MCF 10A (cell line): ENCODE results near the gene SPRED2. TPM values are rescaled to one million over a fixed set of nuclear protein-coding genes. Genes with fewer than 3 reads are reported as not detected.
A peak's percentile ranks its signal among the peaks of the same experiment; 100 is the strongest.

ENCODE experiments used
- BruUV-seq: library from RNA; stranded (reverse); fragments of 400-500 nt; replicated peaks from 2 replicates; lab custom pipeline; 2021; lab: Mats Ljungman, UMichigan
- CTCF ChIA-PET: fragments of 300-600 bp; sonication (Branson Sonifier 250); formaldehyde crosslinking; extraction: SDS; loops from one replicate; lab custom pipeline; 2021; ENCODE audit warnings: antibody characterized with exemption, inconsistent platforms; lab: Yijun Ruan, JAX
- POLR2A ChIA-PET: fragments of 300-600, 350-650 bp; sonication (Branson Sonifier 250); formaldehyde crosslinking; extraction: SDS; loops from one replicate; lab custom pipeline; 2020; ENCODE audit warnings: antibody characterized with exemption, inconsistent platforms; lab: Yijun Ruan, JAX
- DNase-seq: peaks from one replicate; pipeline ENCODE4 v3.0.0-alpha.2; 2018; ENCODE audit not compliant: unreplicated experiment
- H3K27ac Mint-ChIP-seq: one replicate; pipeline ENCODE4 v1.8.0; 2022; ENCODE audit warnings: mild to moderate bottlenecking, low read depth, mixed read lengths; ENCODE audit not compliant: unreplicated experiment
- H3K27me3 Mint-ChIP-seq: one replicate; pipeline ENCODE4 v1.8.0; 2022; ENCODE audit warnings: mixed read lengths; ENCODE audit not compliant: insufficient read depth, unreplicated experiment
- H3K36me3 Mint-ChIP-seq: one replicate; pipeline ENCODE4 v1.8.0; 2022; ENCODE audit warnings: mild to moderate bottlenecking, moderate library complexity, mixed read lengths; ENCODE audit not compliant: insufficient read depth, unreplicated experiment
- H3K4me1 Mint-ChIP-seq: one replicate; pipeline ENCODE4 v1.8.0; 2022; ENCODE audit warnings: mixed read lengths; ENCODE audit not compliant: insufficient read depth, unreplicated experiment
- H3K4me3 Mint-ChIP-seq: one replicate; pipeline ENCODE4 v1.8.0; 2022; ENCODE audit warnings: mild to moderate bottlenecking, moderate library complexity, mixed read lengths; ENCODE audit not compliant: unreplicated experiment
- H3K9me3 Mint-ChIP-seq: one replicate; pipeline ENCODE4 v1.8.0; 2022; ENCODE audit warnings: mixed read lengths; ENCODE audit not compliant: unreplicated experiment
- intact Hi-C: fragments of 100-400 bp; cut with micrococcal nuclease; formaldehyde crosslinking; loops from 2 replicates; pipeline ENCODE4 v1.14.1; 2022
- total RNA-seq: library from RNA; stranded (reverse); gene quantifications from 2 replicates; pipeline ENCODE4 v1.2.3, GENCODE V29; 2022
- TF ChIP-seq, protein P1 (sequence below): fragments of 200-600 bp; IDR thresholded peaks from one replicate; pipeline ENCODE4 v1.8.0; 2022; ENCODE audit warnings: antibody characterized with exemption, mild to moderate bottlenecking; ENCODE audit not compliant: unreplicated experiment

The SPRED2 gene
- total RNA-seq, 1 experiment from 2014 or later = 38.6 TPM

DNA sequence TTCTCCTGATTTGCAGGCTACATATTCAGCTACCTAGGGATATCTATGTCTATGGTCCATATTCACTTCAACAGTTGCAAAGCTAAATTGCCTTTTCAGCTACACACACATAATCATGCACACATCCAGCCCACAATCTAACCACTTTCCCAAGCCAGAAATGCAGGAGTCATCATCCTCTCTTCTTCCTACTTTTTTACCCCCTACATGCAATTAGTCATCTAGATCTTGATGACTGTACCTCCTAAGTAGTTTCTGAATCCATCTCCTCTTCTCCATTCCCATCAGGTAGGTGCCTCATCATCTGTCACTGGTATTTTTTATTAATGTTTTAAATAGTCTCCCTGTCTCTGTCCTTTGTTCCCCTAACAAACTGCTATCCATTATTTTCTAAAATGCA is 23.7 kb upstream of the SPRED2 start:
- no peak overlapping the region for H3K27ac Mint-ChIP-seq
- CTCF ChIA-PET = no interaction called here
- H3K9me3 Mint-ChIP-seq = no peaks in the 10 kb centered on the region
- no peaks in the 10 kb centered on the region for H3K27me3 Mint-ChIP-seq
- peak; percentile 30 for DNase-seq
- BruUV-seq = no TSS peak
- TF ChIP-seq, protein P1, sequence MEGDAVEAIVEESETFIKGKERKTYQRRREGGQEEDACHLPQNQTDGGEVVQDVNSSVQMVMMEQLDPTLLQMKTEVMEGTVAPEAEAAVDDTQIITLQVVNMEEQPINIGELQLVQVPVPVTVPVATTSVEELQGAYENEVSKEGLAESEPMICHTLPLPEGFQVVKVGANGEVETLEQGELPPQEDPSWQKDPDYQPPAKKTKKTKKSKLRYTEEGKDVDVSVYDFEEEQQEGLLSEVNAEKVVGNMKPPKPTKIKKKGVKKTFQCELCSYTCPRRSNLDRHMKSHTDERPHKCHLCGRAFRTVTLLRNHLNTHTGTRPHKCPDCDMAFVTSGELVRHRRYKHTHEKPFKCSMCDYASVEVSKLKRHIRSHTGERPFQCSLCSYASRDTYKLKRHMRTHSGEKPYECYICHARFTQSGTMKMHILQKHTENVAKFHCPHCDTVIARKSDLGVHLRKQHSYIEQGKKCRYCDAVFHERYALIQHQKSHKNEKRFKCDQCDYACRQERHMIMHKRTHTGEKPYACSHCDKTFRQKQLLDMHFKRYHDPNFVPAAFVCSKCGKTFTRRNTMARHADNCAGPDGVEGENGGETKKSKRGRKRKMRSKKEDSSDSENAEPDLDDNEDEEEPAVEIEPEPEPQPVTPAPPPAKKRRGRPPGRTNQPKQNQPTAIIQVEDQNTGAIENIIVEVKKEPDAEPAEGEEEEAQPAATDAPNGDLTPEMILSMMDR = no peak
- no peak overlapping the region for H3K4me3 Mint-ChIP-seq
- intact Hi-C loops = no loop called here
- peaks cover 14% of the 10 kb centered on the region for H3K4me1 Mint-ChIP-seq
- POLR2A ChIA-PET = interaction anchor here (1.4 kb wide), 1 partner anchor 19 kb away, joined by 3 read pairs; no protein-coding TSS in a partner anchor
- H3K36me3 Mint-ChIP-seq = no peaks in the 10 kb centered on the region

DNA sequence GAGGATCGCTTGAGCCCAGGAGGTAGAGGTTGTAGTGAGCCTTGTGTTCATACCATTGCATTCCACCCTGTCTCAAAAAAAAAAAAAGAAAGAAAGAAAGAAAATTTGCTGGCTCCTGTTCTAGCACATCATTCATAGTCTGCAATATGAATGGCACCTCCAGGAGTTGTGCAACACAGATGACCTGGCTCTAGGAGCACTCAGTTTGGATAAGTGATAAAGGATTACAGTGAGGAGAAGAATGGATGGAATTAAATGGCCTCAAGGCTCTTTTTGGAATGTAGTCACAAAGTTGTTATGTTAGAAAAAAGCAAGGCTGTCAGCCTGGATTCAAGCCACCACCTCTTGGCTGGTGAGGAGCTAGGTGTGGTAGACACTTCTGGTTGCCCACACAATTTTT is 21.5 kb upstream of the SPRED2 start:
- H3K36me3 Mint-ChIP-seq = no peaks in the 10 kb centered on the region
- DNase-seq = peak; percentile 52
- no peaks in the 10 kb centered on the region for H3K9me3 Mint-ChIP-seq
- H3K4me3 Mint-ChIP-seq = no peak overlapping the region
- H3K27ac Mint-ChIP-seq = no peak overlapping the region
- TF ChIP-seq, protein P1 = no peak
- no TSS peak for BruUV-seq
- ChIA-PET POLR2A (interaction anchor here (0.6 kb wide), 2 partner anchors 85 to 225 kb away, joined by 3 read pairs; no protein-coding TSS in a partner anchor), CTCF (interaction anchor here (0.7 to 1.3 kb wide), 2 partner anchors 189 to 306 kb away, joined by 4 read pairs; no protein-coding TSS in a partner anchor)
- no peaks in the 10 kb centered on the region for H3K27me3 Mint-ChIP-seq
- intact Hi-C loops = loop anchor here (5.0 kb wide), 1 partner anchor 98 kb away; no protein-coding TSS in a partner anchor
- peaks cover 14% of the 10 kb centered on the region for H3K4me1 Mint-ChIP-seq

DNA sequence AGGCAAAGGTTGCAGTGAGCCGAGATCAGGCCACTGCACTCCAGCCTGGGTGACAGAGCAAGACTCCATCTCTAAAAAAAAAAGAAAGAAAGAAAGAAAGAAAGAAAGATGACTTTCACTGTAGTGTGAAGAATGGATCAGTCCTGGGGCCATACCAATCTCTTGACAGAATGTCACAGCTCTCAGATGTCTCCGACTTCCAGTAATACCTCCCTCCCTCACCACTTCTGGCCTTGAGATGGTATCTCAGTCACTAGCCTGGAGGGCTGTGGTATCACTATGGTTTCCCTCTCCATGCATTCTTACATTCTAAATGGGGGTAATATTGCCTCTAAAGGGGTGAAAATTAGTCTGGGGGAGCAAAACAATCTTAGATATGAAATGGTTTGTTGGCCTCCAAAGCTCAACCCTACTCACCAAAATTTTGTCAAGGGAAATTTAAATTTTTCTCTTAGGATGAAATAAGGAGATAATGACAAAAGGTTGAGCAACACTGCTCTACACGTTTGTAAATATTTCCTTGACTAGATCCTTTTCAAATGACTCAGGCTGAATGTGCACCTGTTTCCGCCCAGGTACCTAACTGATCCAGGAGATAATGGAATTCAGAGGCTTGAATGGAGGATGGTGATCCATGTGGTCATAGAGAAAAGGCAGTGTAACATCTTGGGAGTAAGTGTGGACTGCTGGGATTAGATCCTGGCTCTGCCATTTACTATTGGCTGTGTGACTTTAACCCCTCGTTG is 19.9 kb upstream of the SPRED2 start:
- ChIA-PET POLR2A (interaction anchor here (0.6 kb wide), 1 partner anchor 88 kb away, joined by 3 read pairs; no protein-coding TSS in a partner anchor), CTCF (interaction anchor here (0.5 to 0.7 kb wide), 2 partner anchors 161 to 390 kb away, joined by 3 to 4 read pairs; no protein-coding TSS in a partner anchor)
- TF ChIP-seq, protein P1 = no peak
- BruUV-seq = no TSS peak
- no peaks in the 10 kb centered on the region for H3K27me3 Mint-ChIP-seq
- H3K4me3 Mint-ChIP-seq = no peak overlapping the region
- no peaks in the 10 kb centered on the region for H3K9me3 Mint-ChIP-seq
- no peaks in the 10 kb centered on the region for H3K36me3 Mint-ChIP-seq
- no peak overlapping the region for H3K27ac Mint-ChIP-seq
- peak; percentile 20 for DNase-seq
- peaks cover 14% of the 10 kb centered on the region for H3K4me1 Mint-ChIP-seq
- intact Hi-C loops = loop anchor here (5.0 kb wide), 1 partner anchor 100 kb away; no protein-coding TSS in a partner anchor

DNA sequence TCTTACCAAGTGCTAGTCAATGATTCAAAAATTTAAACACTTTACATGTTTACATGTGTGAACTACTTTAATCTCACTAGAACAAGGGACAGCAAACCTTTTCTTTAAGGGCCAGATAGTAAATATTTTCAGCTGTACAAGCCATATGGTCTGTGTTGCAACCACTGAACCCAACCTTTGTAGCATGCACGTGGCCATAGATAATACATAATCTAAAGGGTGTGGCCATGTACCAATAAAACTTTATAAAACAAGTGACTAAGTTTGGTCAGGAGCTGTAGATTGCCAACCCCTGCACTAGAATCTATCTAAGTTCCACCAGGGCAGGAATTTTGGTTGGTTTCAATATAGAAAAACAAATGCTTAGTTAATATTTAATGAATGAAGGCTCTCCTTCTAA is 18.4 kb upstream of the SPRED2 start:
- POLR2A ChIA-PET = interaction anchor here (0.7 kb wide), 1 partner anchor 155 kb away, joined by 3 read pairs; no protein-coding TSS in a partner anchor
- Mint-ChIP-seq H3K27ac (no peak overlapping the region), H3K4me1 (peaks cover 8% of the 10 kb centered on the region), H3K4me3 (no peak overlapping the region), H3K36me3 (no peaks in the 10 kb centered on the region), H3K9me3 (no peaks in the 10 kb centered on the region), H3K27me3 (no peaks in the 10 kb centered on the region)
- TF ChIP-seq, protein P1 = no peak
- CTCF ChIA-PET = interaction anchor here (0.7 kb wide), 1 partner anchor 130 kb away, joined by 3 read pairs; no protein-coding TSS in a partner anchor
- DNase-seq = no peak
- intact Hi-C loops = loop anchor here (5.0 kb wide), 1 partner anchor 101 kb away; no protein-coding TSS in a partner anchor
- no TSS peak for BruUV-seq
